ENCODE results near the gene NKX2-2.

NKX2-2 gene

GRCh38 chr20:21557241-21558020, 43.6 kb upstream of the NKX2-2 start:
- H4K20me1 ChIP-seq (ENCODE audit: insufficient read depth, low read length) = no peaks in the 10 kb centered on the region
- no peaks in the 10 kb centered on the region for H3K36me3 ChIP-seq (ENCODE audit: insufficient read depth, low read length)
- H3K9ac ChIP-seq (ENCODE audit: low read depth, low read length) = no peak overlapping the region
- no peak overlapping the region for H3K4me3 ChIP-seq (ENCODE audit: low read depth in 1 of 2, low read length in 2 of 2)
- H3K4me2 ChIP-seq (ENCODE audit: insufficient read depth, low read length) = no peak overlapping the region
- peaks cover 9% of the 10 kb centered on the region for H3K27me3 ChIP-seq (ENCODE audit: insufficient read depth, low read length, poor library complexity)
- ATAC-seq (ENCODE audit: insufficient read depth, low read depth) = no peak
- H3K4me1 ChIP-seq (ENCODE audit: insufficient read depth, low read length) = no peaks in the 10 kb centered on the region
- H3K27ac ChIP-seq (ENCODE audit: low read length) = no peak overlapping the region
- H3K9me3 ChIP-seq (ENCODE audit: insufficient read depth, low read length, severe bottlenecking) = no peaks in the 10 kb centered on the region
- H2AFZ ChIP-seq (ENCODE audit: low read depth, low read length) = no peak overlapping the region
- H3K79me2 ChIP-seq (ENCODE audit: insufficient read depth, low read length) = no peaks in the 10 kb centered on the region
- TF ChIP-seq EZH2 (IDR thresholded peaks at IDR 0.05; ENCODE audit: borderline replicate concordance, low read depth, low read length, severe bottlenecking) (no peak), CTCF (IDR thresholded peaks at IDR 0.05; ENCODE audit: borderline replicate concordance, extremely low read depth, low read length, poor library complexity, severe bottlenecking) (no peak)
- DNase-seq = no peak

GRCh38 chr20:21556398-21556797, 42.5 kb upstream of the NKX2-2 start:
- Histone ChIP-seq H3K4me2 (ENCODE audit: insufficient read depth, low read length) (no peak overlapping the region), H4K20me1 (ENCODE audit: insufficient read depth, low read length) (no peaks in the 10 kb centered on the region), H3K4me1 (ENCODE audit: insufficient read depth, low read length) (no peaks in the 10 kb centered on the region), H3K4me3 (ENCODE audit: low read depth in 1 of 2, low read length in 2 of 2) (no peak overlapping the region), H2AFZ (ENCODE audit: low read depth, low read length) (no peak overlapping the region), H3K27me3 (ENCODE audit: insufficient read depth, low read length, poor library complexity) (peaks cover 9% of the 10 kb centered on the region), H3K27ac (ENCODE audit: low read length) (no peak overlapping the region), H3K9ac (ENCODE audit: low read depth, low read length) (no peak overlapping the region), H3K9me3 (ENCODE audit: insufficient read depth, low read length, severe bottlenecking) (no peaks in the 10 kb centered on the region), H3K36me3 (ENCODE audit: insufficient read depth, low read length) (no peaks in the 10 kb centered on the region), H3K79me2 (ENCODE audit: insufficient read depth, low read length) (no peaks in the 10 kb centered on the region)
- no peak for TF ChIP-seq CTCF (IDR thresholded peaks at IDR 0.05; ENCODE audit: borderline replicate concordance, extremely low read depth, low read length, poor library complexity, severe bottlenecking)
- TF ChIP-seq EZH2 (IDR thresholded peaks at IDR 0.05; ENCODE audit: borderline replicate concordance, low read depth, low read length, severe bottlenecking) = no peak
- ATAC-seq (ENCODE audit: insufficient read depth, low read depth) (no peak), DNase-seq (no peak)

GRCh38 chr20:21555470-21556120, 41.7 kb upstream of the NKX2-2 start:
- Histone ChIP-seq H3K4me3 (ENCODE audit: low read depth in 1 of 2, low read length in 2 of 2) (no peak overlapping the region), H3K27me3 (ENCODE audit: insufficient read depth, low read length, poor library complexity) (peaks cover 9% of the 10 kb centered on the region), H2AFZ (ENCODE audit: low read depth, low read length) (no peak overlapping the region), H4K20me1 (ENCODE audit: insufficient read depth, low read length) (no peaks in the 10 kb centered on the region), H3K4me1 (ENCODE audit: insufficient read depth, low read length) (no peaks in the 10 kb centered on the region), H3K27ac (ENCODE audit: low read length) (no peak overlapping the region), H3K4me2 (ENCODE audit: insufficient read depth, low read length) (no peak overlapping the region), H3K79me2 (ENCODE audit: insufficient read depth, low read length) (no peaks in the 10 kb centered on the region), H3K9me3 (ENCODE audit: insufficient read depth, low read length, severe bottlenecking) (no peaks in the 10 kb centered on the region), H3K36me3 (ENCODE audit: insufficient read depth, low read length) (no peaks in the 10 kb centered on the region), H3K9ac (ENCODE audit: low read depth, low read length) (no peak overlapping the region)
- DNase-seq = no peak
- ATAC-seq (ENCODE audit: insufficient read depth, low read depth) = no peak
- TF ChIP-seq CTCF (IDR thresholded peaks at IDR 0.05; ENCODE audit: borderline replicate concordance, extremely low read depth, low read length, poor library complexity, severe bottlenecking) (no peak), EZH2 (IDR thresholded peaks at IDR 0.05; ENCODE audit: borderline replicate concordance, low read depth, low read length, severe bottlenecking) (no peak)

Measured in DND-41 (cell line).